Activated CD4-positive, alpha-beta T cell treated with anti-CD3 and anti-CD28 coated beads for 24 hours (primary cell): ENCODE data around the gene KRTAP10-2.

Source experiments
- DNase-seq, 2 donors: peaks; one replicate each; pipeline ENCODE4 v3.0.0-alpha.2; 2020; ENCODE audit warnings: low read depth in 2 of 2

Gene KRTAP10-2

GRCh38 chr21:44526096-44526997 lies 25.0 kb downstream of the KRTAP10-2 start:
- DNase-seq: no peak

GRCh38 chr21:44525391-44526095 lies 25.8 kb downstream of the KRTAP10-2 start:
- no peak for DNase-seq

DNA sequence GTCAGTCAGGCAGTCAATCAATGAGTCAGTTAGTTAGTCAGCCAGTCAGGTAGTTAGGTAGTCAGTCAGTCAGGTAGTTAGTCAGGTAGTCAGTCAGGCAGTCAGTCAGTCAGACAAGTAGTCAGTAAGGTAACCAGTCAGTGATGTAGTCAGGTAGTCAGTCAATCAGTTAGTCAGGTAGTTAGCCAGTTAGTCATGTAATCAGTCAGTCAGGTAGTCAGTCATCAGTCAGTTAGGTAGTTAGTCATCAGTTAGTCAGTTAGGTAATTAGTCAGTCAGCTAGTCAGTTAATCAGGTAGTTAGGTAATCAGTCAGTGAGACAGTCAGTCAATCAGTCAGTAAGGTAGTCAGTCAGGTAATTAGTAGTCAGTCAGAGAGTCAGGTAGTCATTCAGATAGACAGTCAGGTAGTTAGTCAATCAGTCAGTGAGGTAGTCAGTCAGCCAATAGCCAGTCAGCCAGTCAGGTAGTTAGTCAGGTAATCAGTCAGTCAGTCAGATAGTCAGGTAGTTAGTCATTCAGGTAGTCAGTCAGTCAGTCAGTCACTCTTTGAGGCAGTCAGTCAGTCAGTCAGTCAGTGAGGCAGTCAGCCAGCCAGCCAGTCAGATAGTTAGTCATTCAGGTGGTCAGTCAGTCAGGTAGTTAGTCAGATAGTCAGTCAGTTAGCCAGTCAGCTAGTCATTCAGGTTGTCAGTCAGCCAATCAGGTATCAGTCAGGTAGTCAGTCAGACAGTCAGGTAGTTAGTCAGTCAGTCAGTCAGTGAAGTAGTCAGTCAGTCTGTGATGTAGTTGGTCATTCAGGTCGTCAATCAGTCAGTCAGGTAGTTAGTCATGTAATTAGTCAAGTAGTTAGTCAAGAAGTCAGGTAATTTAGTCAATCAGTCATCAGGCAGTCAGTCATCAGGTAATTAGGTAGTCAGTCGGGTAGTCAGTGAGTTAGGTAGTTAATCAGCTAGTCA lies 26.6 kb downstream of the KRTAP10-2 start:
- no peak for DNase-seq

DNA sequence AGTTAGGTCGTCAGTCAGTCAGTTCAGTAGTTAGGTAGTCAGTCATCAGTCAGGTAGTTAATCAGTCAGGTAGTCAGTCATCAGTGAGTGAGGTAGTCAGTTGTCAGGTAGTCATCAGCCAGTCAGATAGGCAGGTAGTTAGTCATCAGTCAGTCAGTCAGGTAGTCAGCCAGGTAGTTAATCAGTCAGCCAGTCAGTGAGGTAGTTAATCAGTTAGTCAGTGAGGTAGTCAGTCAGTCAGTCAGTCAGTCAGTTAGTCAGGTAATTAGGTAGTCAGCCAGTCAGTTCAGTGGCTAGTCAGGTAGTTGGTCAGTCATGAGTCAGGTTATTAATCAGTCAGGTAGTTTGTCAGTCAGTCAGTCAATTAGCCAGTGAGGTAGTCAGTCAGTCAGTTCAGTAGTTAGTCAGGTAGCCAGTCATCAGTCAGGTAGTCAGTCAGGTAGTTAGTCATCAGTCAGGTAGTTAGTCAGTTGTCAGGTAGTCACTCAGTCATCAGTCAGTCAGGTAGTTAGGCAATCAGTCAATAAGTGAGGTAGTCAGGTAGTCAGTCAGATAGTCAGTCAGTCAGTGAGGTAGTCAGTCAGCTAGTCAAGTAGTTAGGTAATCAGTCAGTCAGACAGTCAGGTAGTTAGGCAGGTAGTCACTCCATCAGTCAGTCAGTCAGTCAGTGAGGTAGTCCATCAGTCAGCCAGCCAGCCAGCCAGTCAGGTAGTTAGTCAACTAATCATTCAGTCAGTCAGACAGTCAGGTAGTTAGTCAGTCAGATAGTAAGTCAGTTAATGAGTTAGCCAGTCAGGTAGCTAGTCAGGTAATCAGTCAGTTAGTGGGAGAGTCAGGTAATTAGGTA lies 27.5 kb downstream of the KRTAP10-2 start:
- DNase-seq: no peak

- DNase-seq: no peak
Observed at GRCh38 chr21:44522753-44523204, 28.5 kb downstream of the KRTAP10-2 start.

DNA sequence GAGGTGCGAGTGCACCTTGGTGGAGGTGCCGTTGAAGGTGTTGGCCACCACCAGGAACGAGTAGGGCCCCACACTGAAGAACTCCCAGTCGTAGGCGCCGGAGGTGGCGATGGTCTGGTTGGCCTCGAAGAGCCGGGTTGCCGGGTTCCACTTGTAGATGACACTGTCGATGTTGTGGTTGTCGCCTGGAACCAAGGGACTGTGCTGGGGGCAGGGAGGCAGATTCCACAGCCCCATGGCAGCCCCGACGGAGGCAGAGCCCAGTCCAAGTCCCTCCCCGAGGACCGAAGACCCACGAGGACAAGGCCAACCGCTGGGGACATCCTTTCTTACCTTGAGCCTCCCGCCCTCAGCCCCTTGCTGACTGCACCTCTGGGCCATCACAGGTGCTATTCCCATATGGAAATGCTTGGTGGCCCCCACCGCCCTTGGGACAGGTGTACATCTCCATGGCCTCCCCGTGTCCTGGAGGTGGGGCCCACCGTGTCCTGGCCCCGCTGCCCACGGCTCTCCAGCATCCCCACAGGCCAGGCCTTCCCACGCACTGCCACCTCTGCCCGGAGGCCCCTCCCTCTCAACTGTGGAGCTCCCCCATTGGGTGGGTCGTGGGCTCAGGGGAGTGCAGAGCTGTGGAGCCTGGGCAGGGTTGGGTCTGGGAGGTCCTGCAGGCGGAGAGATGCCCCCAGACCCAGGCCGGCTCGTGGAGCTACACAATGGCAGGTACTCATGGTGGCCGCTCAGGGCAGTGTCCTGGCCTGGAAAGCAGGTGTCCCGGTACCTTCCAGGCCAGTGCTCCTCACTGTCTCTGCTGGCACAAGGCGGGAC lies 29.2 kb downstream of the KRTAP10-2 start:
- no peak for DNase-seq

DNA sequence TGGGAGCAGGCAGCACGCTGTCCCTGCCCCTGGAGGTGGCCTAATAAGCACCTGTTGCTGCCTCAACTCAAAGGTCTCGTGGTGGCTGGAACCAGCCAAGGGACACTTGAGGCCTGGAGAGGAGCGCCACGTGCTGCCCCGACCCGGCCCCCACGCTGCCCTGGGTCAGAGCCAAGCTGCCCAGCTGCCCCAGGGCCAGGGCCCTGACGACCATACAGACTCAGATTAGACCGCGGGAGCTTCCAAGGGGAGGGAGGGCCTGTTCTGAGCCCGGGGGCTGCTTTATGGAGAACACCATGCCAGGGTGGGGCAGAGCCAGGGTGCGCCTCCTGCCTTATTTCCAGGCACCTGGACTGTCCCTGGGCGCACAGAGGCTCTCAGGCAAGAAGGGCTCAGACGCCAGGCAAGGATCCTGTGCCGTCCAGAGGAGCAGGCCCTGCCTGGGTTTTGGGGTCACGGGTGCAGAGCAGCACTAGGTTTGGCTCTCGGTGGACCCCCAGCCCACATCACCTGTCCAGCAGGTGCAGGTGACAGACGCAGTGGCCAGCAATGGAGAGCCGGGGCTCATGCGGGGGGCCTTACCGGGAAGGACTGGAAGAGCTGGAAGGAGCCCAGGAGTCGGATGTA lies 29.9 kb downstream of the KRTAP10-2 start:
- no peak for DNase-seq

GRCh38 chr21:44520326-44521300 lies 30.7 kb downstream of the KRTAP10-2 start:
- no peak for DNase-seq

GRCh38 chr21:44519346-44520325 lies 31.7 kb downstream of the KRTAP10-2 start:
- no peak for DNase-seq

DNA sequence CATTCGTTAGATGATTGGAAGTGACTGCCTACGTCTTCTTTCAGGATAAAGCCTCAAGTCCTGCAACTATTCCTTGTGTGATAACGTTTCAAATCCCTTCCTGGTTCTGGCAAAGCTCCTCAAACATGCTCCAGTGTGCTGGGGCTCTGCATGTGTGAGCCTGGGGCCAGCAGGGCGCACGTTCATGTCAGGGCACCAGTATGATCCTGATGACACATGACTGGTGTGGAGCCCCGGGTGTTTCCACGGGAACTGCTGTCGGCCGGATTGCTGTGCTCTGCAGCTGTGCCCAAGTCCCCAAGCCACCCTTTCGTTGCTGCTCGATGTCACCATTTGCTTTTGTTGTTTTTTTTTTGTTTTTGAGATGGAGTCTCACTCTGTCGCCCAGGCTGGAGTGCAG lies 32.6 kb downstream of the KRTAP10-2 start:
- no peak for DNase-seq

DNA sequence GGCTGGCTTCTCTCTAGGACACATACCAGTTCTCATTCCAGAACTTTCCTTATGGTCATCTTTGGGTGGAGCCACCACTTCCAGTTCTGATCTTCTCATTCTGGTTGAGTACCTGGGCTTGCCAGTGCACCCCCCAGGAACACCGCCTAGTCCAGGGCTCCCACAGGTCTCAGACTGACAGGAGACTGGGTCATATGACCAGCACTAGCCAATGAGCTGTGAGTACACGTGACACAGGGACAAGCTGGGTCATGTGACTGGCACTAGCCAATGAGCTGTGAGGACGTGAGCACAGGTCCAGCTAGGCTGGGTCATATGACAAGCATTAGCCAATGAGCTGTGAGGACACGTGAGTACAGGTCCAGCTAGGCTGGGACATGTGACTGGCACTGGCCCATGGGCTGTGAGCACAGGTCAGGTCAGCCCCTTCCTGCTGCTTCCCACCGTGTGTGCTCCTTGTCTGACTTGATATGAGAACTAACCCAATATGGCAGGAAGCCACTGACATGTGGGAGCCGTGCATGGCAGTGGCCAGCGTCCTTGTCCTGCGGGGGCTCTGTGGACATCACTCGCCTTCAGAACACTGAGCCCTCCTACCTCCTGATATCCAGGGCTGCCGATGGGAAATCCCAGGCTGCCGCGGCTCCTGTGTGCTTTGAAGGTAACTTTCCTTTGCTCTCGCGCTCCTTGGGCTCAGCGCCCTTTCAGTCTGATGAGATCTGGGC lies 34.0 kb downstream of the KRTAP10-2 start:
- no peak for DNase-seq

GRCh38 chr21:44516828-44517174 lies 34.5 kb downstream of the KRTAP10-2 start:
- DNase-seq: no peak

DNA sequence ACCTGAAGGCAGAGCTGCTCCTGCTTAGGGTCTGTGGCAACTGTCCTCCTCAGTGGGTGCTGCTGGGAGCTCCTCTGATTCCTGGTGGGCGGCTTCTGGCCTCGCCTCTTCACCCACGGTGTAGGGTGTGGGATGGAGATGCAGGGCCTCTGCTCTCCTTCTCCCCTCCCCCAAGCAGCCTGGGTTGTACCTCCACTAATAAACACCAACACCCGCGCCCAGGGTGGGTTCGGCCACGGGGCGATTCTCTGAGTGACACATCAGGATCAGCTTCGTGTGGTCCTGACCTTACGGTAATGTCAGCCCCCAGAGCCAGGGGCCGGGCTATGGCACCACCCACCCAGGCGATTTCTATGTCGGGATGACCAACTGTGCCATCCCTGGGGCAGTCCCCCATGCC lies 35.0 kb downstream of the KRTAP10-2 start:
- DNase-seq: no peak

GRCh38 chr21:44515359-44516165 lies 35.7 kb downstream of the KRTAP10-2 start:
- DNase-seq: no peak

GRCh38 chr21:44514746-44515358 lies 36.5 kb downstream of the KRTAP10-2 start:
- no peak for DNase-seq
